ENCODE measurements around the gene MAN1A1.
A peak's percentile ranks its signal among the peaks of the same experiment; 100 is the strongest.

MAN1A1 gene

GRCh38 chr6:119352001-119352400 lies 2.4 kb upstream of the MAN1A1 start:
- DNase-seq (ENCODE audit: extremely low read depth, low read depth), result no peak
- no peak overlapping the region for H3K4me3 ChIP-seq (replicated peaks; ENCODE audit: low read depth, low read length)
- TF ChIP-seq CTCF (IDR thresholded peaks at IDR 0.05; ENCODE audit: low read depth, low read length, missing control alignments), result no peak

GRCh38 chr6:119350952-119351372 lies 1.4 kb upstream of the MAN1A1 start:
- TF ChIP-seq CTCF (IDR thresholded peaks at IDR 0.05; ENCODE audit: low read depth, low read length, missing control alignments), result peak; percentile 27
- peak overlapping the region; percentile 79; the same call in 1 of the 2 replicates for H3K4me3 ChIP-seq (replicated peaks; ENCODE audit: low read depth, low read length)
- DNase-seq (ENCODE audit: extremely low read depth, low read depth), result no peak

- no peak for TF ChIP-seq CTCF (IDR thresholded peaks at IDR 0.05; ENCODE audit: low read depth, low read length, missing control alignments)
- no peak for DNase-seq (ENCODE audit: extremely low read depth, low read depth)
Measured at GRCh38 chr6:119350202-119350951, 816 bp upstream of the MAN1A1 start.

GRCh38 chr6:119348748-119349360 lies 707 bp downstream of the MAN1A1 start:
- H3K4me3 ChIP-seq (replicated peaks; ENCODE audit: low read depth, low read length), result peak overlapping the region; percentile 79
- no peak for DNase-seq (ENCODE audit: extremely low read depth, low read depth)
- no peak for TF ChIP-seq CTCF (IDR thresholded peaks at IDR 0.05; ENCODE audit: low read depth, low read length, missing control alignments)

More at GRCh38 chr6:119350202-119350951, 816 bp upstream of the MAN1A1 start:
- peak overlapping the region; percentile 79 for H3K4me3 ChIP-seq (replicated peaks; ENCODE audit: low read depth, low read length)

- H3K4me3 ChIP-seq (replicated peaks; ENCODE audit: low read depth, low read length), result peak overlapping the region; percentile 79
- no peak for DNase-seq (ENCODE audit: extremely low read depth, low read depth)
- TF ChIP-seq CTCF (IDR thresholded peaks at IDR 0.05; ENCODE audit: low read depth, low read length, missing control alignments), result no peak
Measured at GRCh38 chr6:119348096-119348747, 1.3 kb downstream of the MAN1A1 start.

GRCh38 chr6:119347466-119348095 lies 2.0 kb downstream of the MAN1A1 start:
- peak overlapping the region; percentile 79 for H3K4me3 ChIP-seq (replicated peaks; ENCODE audit: low read depth, low read length)
- TF ChIP-seq CTCF (IDR thresholded peaks at IDR 0.05; ENCODE audit: low read depth, low read length, missing control alignments), result no peak
- DNase-seq (ENCODE audit: extremely low read depth, low read depth), result no peak

All from HFF-Myc (cell line).